GM15510 (cell line): ENCODE data around the gene NEDD4.

Experiments used
- POLR2A ChIP-seq: IDR thresholded peaks from 3 replicates; pipeline ENCODE4 v1.6.1; 2011; ENCODE audit warnings: borderline replicate concordance; ENCODE audit not compliant: insufficient read length; ENCODE audit errors: extremely low read depth

NEDD4 gene

GRCh38 chr15:55873024-55873720 is 120.2 kb downstream of the NEDD4 start:
- no peak for TF ChIP-seq POLR2A

- no peak for TF ChIP-seq POLR2A
Observed at GRCh38 chr15:55872471-55872870, 120.9 kb downstream of the NEDD4 start.

- no peak for TF ChIP-seq POLR2A
Observed at GRCh38 chr15:55869660-55870059, 123.8 kb downstream of the NEDD4 start.

GRCh38 chr15:55868707-55869106 is 124.7 kb downstream of the NEDD4 start:
- TF ChIP-seq POLR2A, result no peak

- TF ChIP-seq POLR2A, result no peak
Observed at GRCh38 chr15:55863911-55864310, 129.5 kb downstream of the NEDD4 start.

- no peak for TF ChIP-seq POLR2A
Observed at GRCh38 chr15:55861115-55861514, 132.3 kb downstream of the NEDD4 start.

- no peak for TF ChIP-seq POLR2A
Observed at GRCh38 chr15:55860468-55860867, 132.9 kb downstream of the NEDD4 start.

- no peak for TF ChIP-seq POLR2A
Observed at GRCh38 chr15:55859681-55860080, 133.7 kb downstream of the NEDD4 start.

- no peak for TF ChIP-seq POLR2A
Observed at GRCh38 chr15:55858661-55859060, 134.8 kb downstream of the NEDD4 start.

- no peak for TF ChIP-seq POLR2A
Observed at GRCh38 chr15:55856506-55857164, 136.8 kb downstream of the NEDD4 start.

GRCh38 chr15:55853134-55853533 is 140.3 kb downstream of the NEDD4 start:
- no peak for TF ChIP-seq POLR2A

- TF ChIP-seq POLR2A, result no peak
Observed at GRCh38 chr15:55846116-55846707, 147.2 kb downstream of the NEDD4 start.

- TF ChIP-seq POLR2A, result no peak
Observed at GRCh38 chr15:55835866-55836265, 157.5 kb downstream of the NEDD4 start.

- TF ChIP-seq POLR2A, result no peak
Observed at GRCh38 chr15:55834331-55834730, 159.1 kb downstream of the NEDD4 start.

GRCh38 chr15:55829826-55830225 is 163.6 kb downstream of the NEDD4 start:
- no peak for TF ChIP-seq POLR2A

- no peak for TF ChIP-seq POLR2A
Observed at GRCh38 chr15:55827955-55828354, 165.5 kb downstream of the NEDD4 start.
